Lower leg skin (tissue), 3 donors: Measurements from ENCODE around the gene CDON.

ENCODE experiments used
- POLR2A ChIP-seq, 2 donors: fragments of 450-650 bp; IDR thresholded peaks; one replicate each; pipeline ENCODE4 v1.6.1; 2016 to 2017; ENCODE audit warnings: antibody characterized with exemption in 2 of 2, mild to moderate bottlenecking in 1 of 2, moderate library complexity in 1 of 2
- TF ChIP-seq, protein P1 (sequence below), 3 donors: fragments of 450-650 bp; IDR thresholded peaks; one replicate each; pipeline ENCODE4 v1.5.1; 2016; ENCODE audit warnings: antibody characterized with exemption in 3 of 3, mild to moderate bottlenecking in 3 of 3, moderate library complexity in 2 of 3

DNA sequence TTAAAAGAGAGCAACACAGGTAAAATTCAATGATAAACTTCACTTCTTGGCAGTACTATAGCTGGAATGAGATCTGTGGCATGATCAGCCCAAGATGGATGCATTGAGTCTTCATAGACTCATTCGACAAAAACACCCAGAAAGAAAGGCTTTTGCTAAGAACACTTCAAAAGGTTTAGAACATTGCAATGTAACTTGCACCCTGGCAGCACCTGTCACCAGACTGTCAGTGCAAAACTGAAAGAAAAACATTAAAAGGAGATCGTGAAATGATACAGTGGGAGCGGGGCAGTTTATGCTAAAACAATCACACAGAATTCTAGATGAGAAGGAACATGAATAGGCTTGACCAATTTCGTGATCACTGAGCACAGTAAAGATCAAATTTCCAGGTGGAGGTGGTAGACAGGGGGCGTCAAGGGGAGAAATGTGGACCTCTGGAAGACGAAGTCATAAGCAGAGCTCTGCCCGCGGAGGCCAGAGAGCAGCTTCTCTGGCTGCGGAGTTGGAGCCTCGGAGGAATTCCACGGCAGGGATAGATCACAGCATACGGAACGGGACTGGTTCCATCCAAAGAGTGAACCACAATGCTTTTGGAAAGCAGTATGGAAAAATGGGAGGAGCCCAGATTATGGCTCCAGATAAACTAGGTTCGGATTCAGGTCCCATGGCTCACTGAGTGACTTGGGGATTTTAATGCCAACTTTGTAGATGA lies 104.9 kb downstream of the CDON start:
- TF ChIP-seq, protein P1, sequence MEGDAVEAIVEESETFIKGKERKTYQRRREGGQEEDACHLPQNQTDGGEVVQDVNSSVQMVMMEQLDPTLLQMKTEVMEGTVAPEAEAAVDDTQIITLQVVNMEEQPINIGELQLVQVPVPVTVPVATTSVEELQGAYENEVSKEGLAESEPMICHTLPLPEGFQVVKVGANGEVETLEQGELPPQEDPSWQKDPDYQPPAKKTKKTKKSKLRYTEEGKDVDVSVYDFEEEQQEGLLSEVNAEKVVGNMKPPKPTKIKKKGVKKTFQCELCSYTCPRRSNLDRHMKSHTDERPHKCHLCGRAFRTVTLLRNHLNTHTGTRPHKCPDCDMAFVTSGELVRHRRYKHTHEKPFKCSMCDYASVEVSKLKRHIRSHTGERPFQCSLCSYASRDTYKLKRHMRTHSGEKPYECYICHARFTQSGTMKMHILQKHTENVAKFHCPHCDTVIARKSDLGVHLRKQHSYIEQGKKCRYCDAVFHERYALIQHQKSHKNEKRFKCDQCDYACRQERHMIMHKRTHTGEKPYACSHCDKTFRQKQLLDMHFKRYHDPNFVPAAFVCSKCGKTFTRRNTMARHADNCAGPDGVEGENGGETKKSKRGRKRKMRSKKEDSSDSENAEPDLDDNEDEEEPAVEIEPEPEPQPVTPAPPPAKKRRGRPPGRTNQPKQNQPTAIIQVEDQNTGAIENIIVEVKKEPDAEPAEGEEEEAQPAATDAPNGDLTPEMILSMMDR (IDR thresholded peaks at IDR 0.05) = no peak
- no peak for TF ChIP-seq POLR2A (IDR thresholded peaks at IDR 0.05)
